Adrenal gland (tissue), 12 donors: Measurements from ENCODE around the gene TNXB. TPM values are rescaled to one million over a fixed set of nuclear protein-coding genes. Genes with fewer than 3 reads are reported as not detected.
"Not testable (repeated sequence)": the region's sequence is repeated elsewhere in the genome, so short reads cannot be mapped to it uniquely, and the experiment has no call there.

ENCODE experiments used
- DNase-seq, 7 donors: peaks; one replicate each; pipeline ENCODE4 v3.0.0-alpha.2; 2019 to 2020
- H3K27ac ChIP-seq, 5 donors: fragments of 200-600 bp; sonication (generic) in 4 of 5; 1 replicate in 3 of 5; 2 replicates in 2 of 5; pipeline versions ENCODE4 v1.5.1 to v1.8.0; 2016 to 2020; ENCODE audit warnings: mild to moderate bottlenecking in 1 of 5
- H3K27me3 ChIP-seq: fragments of 200-600 bp; 2 replicates; pipeline ENCODE4 v1.8.0; 2021
- H3K36me3 ChIP-seq, 2 donors: fragments of 200-600 bp; replicated peaks in 1 of 2; 1 replicate in 1 of 2; 2 replicates in 1 of 2; pipeline versions ENCODE4 v1.5.1 to v1.8.0; 2018 to 2022
- H3K4me1 ChIP-seq, 2 donors: fragments of 200-600 bp; replicated peaks in 1 of 2; 1 replicate in 1 of 2; 2 replicates in 1 of 2; pipeline versions ENCODE4 v1.5.1 to v1.8.0; 2018 to 2021
- H3K4me3 ChIP-seq, 4 donors: fragments of 200-600 bp; sonication (generic) in 3 of 4; one replicate each; pipeline ENCODE4 v1.5.1; 2016 to 2018
- H3K9me3 ChIP-seq, 3 donors: fragments of 200-600 bp; sonication (generic) in 1 of 3; replicated peaks in 1 of 3; 1 replicate in 2 of 3; 2 replicates in 1 of 3; pipeline versions ENCODE4 v1.5.1 to v1.8.0; 2016 to 2021
- CTCF ChIP-seq, 6 experiments: fragments of 450-650 bp in 4 of 6; fragments of 200-600 bp in 2 of 6; sonication (generic) in 1 of 6; IDR thresholded peaks; 1 replicate in 5 of 6; 2 replicates in 1 of 6; pipeline versions ENCODE4 v1.5.1 to v1.8.0; 2016 to 2021; ENCODE audit warnings: antibody characterized with exemption in 6 of 6, mild to moderate bottlenecking in 2 of 6, moderate library complexity in 1 of 6
- POLR2A ChIP-seq, 2 donors: fragments of 450-650 bp; IDR thresholded peaks; one replicate each; pipeline ENCODE4 v1.6.1; 2017; ENCODE audit warnings: antibody characterized with exemption in 2 of 2, mild to moderate bottlenecking in 2 of 2, moderate library complexity in 1 of 2
- WGBS, 4 donors: extraction: QIAGEN DNeasy Blood & Tissue Kit in 2 of 4; methylation state at CpG; one replicate each; pipeline versions ENCODE4 v1.1.5 to v1.1.7; 2013 to 2017; 5-methylcytosine and 5-hydroxymethylcytosine counted together
- intact Hi-C, 2 donors: fragments of 100-400 bp; cut with DNase I; formaldehyde crosslinking; loops; one replicate each; pipeline versions ENCODE4 v1.14.1 to v1.15.0; 2022 to 2023
- polyA plus RNA-seq, 3 donors: library from polyadenylated mRNA; stranded (reverse); fragments of 200-250 nt in 2 of 3; fragments of 350-450 nt in 1 of 3; fragmentation: Illumina TruSeq in 1 of 3; extraction: RNeasy Lipid Tissue Mini Kit (QIAGEN cat#74804) in 1 of 3; gene quantifications; one replicate each; pipeline ENCODE4 v1.2.3, GENCODE V29; 2013 to 2014
- total RNA-seq, 9 donors: library from RNA; depleted of rRNA in 4 of 9; stranded (reverse); fragments of >200 nt in 4 of 9; fragments of 120-200 nt in 1 of 9; fragmentation: NEBNext Ultra II Directional in 1 of 9; extraction: Animal tissue kit (Norgen Biotek cat#: 25700) in 1 of 9; gene quantifications; one replicate each; pipeline versions ENCODE4 v1.1.0 to v1.2.4, GENCODE V29; 2013 to 2023
- donor health status: healthy with polysubstance abuse.
- donor health status: Bipolar disorder and iron deficiency.
- donor health status: DM: yes; HTN: yes; CAD: no.
- donor health status: DM: no; HTN: no; CAD: no.
- donor health status: DM: no; HTN: no; CAD: no.
- donor health status: DM: yes; HTN: yes; CAD: no.

The TNXB gene
- total and polyA plus RNA-seq, 12 donors, result 19.6 to 506 (median 213) TPM

GRCh38 chr6:32056254-32056653 is 52.9 kb downstream of the TNXB start:
- no peak for TF ChIP-seq POLR2A (IDR thresholded peaks at IDR 0.05)
- TF ChIP-seq CTCF (IDR thresholded peaks at IDR 0.05), result no peak
- H3K36me3 ChIP-seq, result no peaks in the 10 kb centered on the region
- 89 to 98% (median 92%) methylated on average over 2 to 7 of the region's 7 CpGs for WGBS, 4 donors

GRCh38 chr6:32055756-32056155 is 53.4 kb downstream of the TNXB start:
- not testable (repeated sequence) for H3K27ac ChIP-seq, DNase-seq, H3K9me3 ChIP-seq, H3K27me3 ChIP-seq, H3K36me3 ChIP-seq, H3K4me3 ChIP-seq, H3K4me1 ChIP-seq
- intact Hi-C loops, result loop anchor here in 1 of 2 donors (10.0 kb wide), 1 partner anchor 59 kb away; no protein-coding TSS in a partner anchor
- WGBS, 4 donors, result 91 to 96% (median 93%) methylated on average over 19 to 21 of the region's 21 CpGs

More at GRCh38 chr6:32056254-32056653, 52.9 kb downstream of the TNXB start:
- intact Hi-C loops, result loop anchor here in 1 of 2 donors (10.0 kb wide), 1 partner anchor 59 kb away; no protein-coding TSS in a partner anchor
- Histone ChIP-seq H3K9me3 (no peaks in the 10 kb centered on the region), H3K27me3 (no peaks in the 10 kb centered on the region), H3K4me1 (no peaks in the 10 kb centered on the region), H3K27ac (no peak overlapping the region), H3K4me3 (no peak overlapping the region)
- no peak for DNase-seq

GRCh38 chr6:32053314-32053713 is 55.8 kb downstream of the TNXB start:
- H3K36me3 ChIP-seq, H3K4me3 ChIP-seq, H3K27me3 ChIP-seq, H3K9me3 ChIP-seq, H3K27ac ChIP-seq, H3K4me1 ChIP-seq: not testable (repeated sequence)
- intact Hi-C loops, result loop anchor here in 1 of 2 donors (10.0 kb wide), 1 partner anchor 61 kb away; no protein-coding TSS in a partner anchor
- peak in 1 of 7 donors; percentile 21 for DNase-seq
- WGBS, 4 donors, result 40 to 92% (median 85%) methylated on average over 1 to 13 of the region's 13 CpGs

GRCh38 chr6:32052626-32053025 is 56.5 kb downstream of the TNXB start:
- intact Hi-C loops, result loop anchor here in 1 of 2 donors (10.0 kb wide), 1 partner anchor 62 kb away; no protein-coding TSS in a partner anchor
- H3K36me3 ChIP-seq, H3K9me3 ChIP-seq, H3K27ac ChIP-seq, H3K4me3 ChIP-seq, H3K27me3 ChIP-seq: not testable (repeated sequence)
- H3K4me1 ChIP-seq, result peaks cover 6 to 14% of the 10 kb centered on the region in 2 donors
- 44 to 53% (median 51%) methylated on average over 10 to 20 of the region's 20 CpGs for WGBS, 4 donors
- peak in 2 of 7 donors; percentile 33 to 35 for DNase-seq

- Histone ChIP-seq H3K9me3 (no peaks in the 10 kb centered on the region), H3K27ac (peak overlapping the region in 2 of 5 donors; percentile 49 to 52), H3K4me3 (no peak overlapping the region), H3K27me3 (no peaks in the 10 kb centered on the region), H3K36me3 (no peaks in the 10 kb centered on the region), H3K4me1 (peaks cover 24 to 31% of the 10 kb centered on the region in 2 donors)
- TF ChIP-seq POLR2A (IDR thresholded peaks at IDR 0.05) (no peak), CTCF (IDR thresholded peaks at IDR 0.05) (no peak)
- WGBS, 4 donors, result 56 to 68% (median 67%) methylated on average over 5 of the region's 5 CpGs
- DNase-seq, result peak in 1 of 7 donors; percentile 11
- intact Hi-C loops, result loop anchor here in 1 of 2 donors (10.0 kb wide), 1 partner anchor 64 kb away; no protein-coding TSS in a partner anchor
These were observed 58.6 kb downstream of the TNXB start for GRCh38 chr6:32050562-32050961.

GRCh38 chr6:32049736-32050135 is 59.4 kb downstream of the TNXB start:
- peak overlapping the region in 2 of 5 donors; percentile 52 to 95 for H3K27ac ChIP-seq

GRCh38 chr6:32049149-32049548 is 60.0 kb downstream of the TNXB start:
- H3K4me3 ChIP-seq, H3K27me3 ChIP-seq, H3K9me3 ChIP-seq, intact Hi-C loops, H3K36me3 ChIP-seq: not testable (repeated sequence)
- 55 to 61% (median 60%) methylated on average over 9 to 21 of the region's 21 CpGs for WGBS, 4 donors
- H3K4me1 ChIP-seq, result peaks cover 24 to 31% of the 10 kb centered on the region in 2 donors
- peak overlapping the region in 3 of 5 donors; percentile 26 to 96 (median 95) for H3K27ac ChIP-seq
- peak in 2 of 7 donors; percentile 32 to 35 for DNase-seq

More at GRCh38 chr6:32049736-32050135, 59.4 kb downstream of the TNXB start:
- H3K4me3 ChIP-seq, H3K27me3 ChIP-seq, H3K9me3 ChIP-seq, H3K36me3 ChIP-seq: not testable (repeated sequence)
- DNase-seq, result peak in 3 of 7 donors; percentile 37 to 49 (median 43)
- WGBS, 4 donors, result 60 to 69% (median 67%) methylated on average over 1 to 8 of the region's 11 CpGs
- peaks cover 24 to 31% of the 10 kb centered on the region in 2 donors for H3K4me1 ChIP-seq
- intact Hi-C loops, result loop anchor here in 1 of 2 donors (10.0 kb wide), 1 partner anchor 65 kb away; no protein-coding TSS in a partner anchor
